Measurements from ENCODE around the gene NELFE. TPM values are rescaled to one million over a fixed set of nuclear protein-coding genes. Genes with fewer than 3 reads are reported as not detected.

Gene NELFE, protein sequence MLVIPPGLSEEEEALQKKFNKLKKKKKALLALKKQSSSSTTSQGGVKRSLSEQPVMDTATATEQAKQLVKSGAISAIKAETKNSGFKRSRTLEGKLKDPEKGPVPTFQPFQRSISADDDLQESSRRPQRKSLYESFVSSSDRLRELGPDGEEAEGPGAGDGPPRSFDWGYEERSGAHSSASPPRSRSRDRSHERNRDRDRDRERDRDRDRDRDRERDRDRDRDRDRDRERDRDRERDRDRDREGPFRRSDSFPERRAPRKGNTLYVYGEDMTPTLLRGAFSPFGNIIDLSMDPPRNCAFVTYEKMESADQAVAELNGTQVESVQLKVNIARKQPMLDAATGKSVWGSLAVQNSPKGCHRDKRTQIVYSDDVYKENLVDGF
- total RNA-seq: 78.7 and 86.4 TPM in 2 replicates

GRCh38 chr6:31958741-31959739, at the start of gene NELFE, which contains the start of gene SKIC2:
Gene NELFE (minus strand): TSS chr6:31958971. CDS start chr6:31958446, 525 bp downstream.
Gene SKIC2 (plus strand): TSS chr6:31959175. CDS start chr6:31959193, 18 bp downstream.

DNA sequence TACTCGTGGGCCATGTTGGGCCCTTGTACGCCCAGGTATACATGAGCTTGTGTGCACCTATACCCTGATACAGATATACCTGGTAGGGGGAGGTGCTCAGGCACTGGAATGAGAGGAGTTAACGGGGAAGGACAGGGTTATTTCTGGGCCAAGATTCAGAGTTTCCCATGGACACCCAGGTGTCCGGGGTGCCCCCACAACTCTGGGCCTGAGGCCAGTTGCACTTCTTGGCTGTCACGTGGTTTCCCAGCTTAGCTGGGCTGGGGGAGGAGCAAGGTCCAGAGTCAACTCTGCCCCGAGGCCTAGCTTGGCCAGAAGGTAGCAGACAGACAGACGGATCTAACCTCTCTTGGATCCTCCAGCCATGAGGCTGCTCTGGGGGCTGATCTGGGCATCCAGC, 23.0 kb upstream of the NELFE start, which contains the start of gene C4A:
Gene C4A (plus strand): TSS at position 314 of the 400 bp plus-strand sequence. CDS start 51 bp downstream, at position 365.

DNA sequence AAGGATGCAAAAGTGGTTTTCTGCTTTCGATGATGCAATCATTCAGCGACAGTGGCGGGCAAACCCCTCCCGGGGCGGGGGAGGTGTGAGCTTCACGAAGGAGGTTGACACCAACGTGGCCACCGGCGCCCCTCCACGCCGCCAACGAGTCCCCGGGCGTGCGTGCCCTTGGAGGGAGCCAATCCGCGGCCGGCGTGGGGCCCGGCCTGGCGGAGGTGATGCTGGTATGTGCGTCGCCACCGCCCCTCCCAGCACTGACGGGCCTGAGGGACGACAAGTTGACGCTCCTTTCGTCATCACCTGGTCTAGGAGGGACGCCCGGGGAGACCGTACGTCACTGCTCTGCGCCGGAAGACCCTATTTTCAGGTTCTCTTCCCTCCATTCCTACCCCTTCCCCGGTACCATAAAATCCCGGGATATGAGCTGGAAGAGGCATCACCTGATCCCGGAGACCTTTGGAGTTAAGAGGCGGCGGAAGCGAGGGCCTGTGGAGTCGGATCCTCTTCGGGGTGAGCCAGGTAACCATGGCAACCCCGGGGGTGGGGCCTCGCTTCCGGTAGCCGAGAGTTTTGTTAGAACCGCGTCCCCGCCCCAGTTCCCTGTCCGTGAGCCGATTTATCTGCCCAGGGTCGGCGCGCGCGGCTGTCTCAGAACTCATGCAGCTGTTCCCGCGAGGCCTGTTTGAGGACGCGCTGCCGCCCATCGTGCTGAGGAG, 13.4 kb upstream of the NELFE start, which contains the start of gene DXO:
Gene DXO (minus strand): TSS at position 146 of the 716 bp plus-strand sequence. CDS start 463 bp downstream, outside the sequence.

GRCh38 chr6:31945507-31946369, 13.0 kb downstream of the NELFE start, which contains the start of gene CFB:
Gene CFB (plus strand): TSS chr6:31946095. CDS start chr6:31946222, 127 bp downstream.

DNA sequence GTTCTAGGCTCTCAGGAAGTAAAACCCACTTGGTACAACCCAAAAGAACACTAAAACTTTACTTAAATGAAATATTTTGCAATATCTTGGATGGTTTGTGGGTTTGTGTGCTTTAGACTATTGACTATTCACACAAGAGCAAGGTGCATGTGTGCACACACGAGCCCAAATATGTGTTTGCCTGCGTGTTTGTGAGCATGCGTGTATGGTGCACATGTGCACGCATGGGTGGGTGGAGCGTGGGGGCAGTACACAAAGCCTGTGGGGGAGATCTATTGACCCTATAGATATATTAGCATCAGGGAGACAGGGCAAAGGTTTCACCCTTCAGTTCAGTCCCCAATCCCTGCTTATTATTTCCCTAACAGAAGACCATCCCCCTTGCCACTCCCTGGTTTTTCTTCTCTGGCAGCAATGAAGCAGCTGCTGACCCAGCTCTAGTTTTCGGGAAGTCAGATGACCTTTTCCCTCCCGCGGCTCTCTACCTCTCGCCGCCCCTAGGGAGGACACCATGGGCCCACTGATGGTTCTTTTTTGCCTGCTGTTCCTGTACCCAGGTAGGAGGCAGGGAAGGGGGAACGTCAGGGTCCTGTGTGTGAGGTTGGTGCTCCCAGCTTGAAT, 31.4 kb downstream of the NELFE start, which contains the start of gene C2:
Gene C2 (plus strand): TSS at position 476 of the 621 bp plus-strand sequence. CDS start 36 bp downstream, at position 512.

Other genes with a start within 250 kb of the NELFE start
- not detected in 2 replicates for gene LY6G6D, start 243.6 kb downstream of the NELFE start, total RNA-seq
- not detected in 2 replicates for gene LY6G6C, start 237.2 kb downstream of the NELFE start, total RNA-seq
- not detected in 2 replicates for gene MPIG6B, start 235.6 kb downstream of the NELFE start, total RNA-seq
- gene DDAH2, start 229.7 kb downstream of the NELFE start, total RNA-seq: 66.1 and 86.1 TPM in 2 replicates
- gene CLIC1, start 222.4 kb downstream of the NELFE start, total RNA-seq: 417 and 463 TPM in 2 replicates
- gene MSH5, start 219.0 kb downstream of the NELFE start, total RNA-seq: 3.8 and 6.6 TPM in 2 replicates
- gene SAPCD1, start 196.3 kb downstream of the NELFE start, total RNA-seq: 0.78 and 0.79 TPM in 2 replicates
- gene VWA7, start 181.6 kb downstream of the NELFE start, total RNA-seq: 0.26 and 0.46 TPM in 2 replicates
- 50.8 and 109 TPM in 2 replicates for gene VARS1, start 163.2 kb downstream of the NELFE start, total RNA-seq
- gene LSM2, start 152.0 kb downstream of the NELFE start, total RNA-seq: 16.7 and 16.9 TPM in 2 replicates
- gene HSPA1L, start 143.7 kb downstream of the NELFE start, total RNA-seq: 1.9 and 2.2 TPM in 2 replicates
- 133 and 166 TPM in 2 replicates for gene HSPA1A, start 143.4 kb downstream of the NELFE start, total RNA-seq
- 113 and 154 TPM in 2 replicates for gene HSPA1B, start 131.2 kb downstream of the NELFE start, total RNA-seq
- gene NEU1, start 96.2 kb downstream of the NELFE start, total RNA-seq: 75.7 and 102 TPM in 2 replicates
- 0.20 TPM in 1 of 2 replicates, not detected in the other for gene SLC44A4, start 80.0 kb downstream of the NELFE start, total RNA-seq
- 57.3 and 69.7 TPM in 2 replicates for gene EHMT2, start 61.3 kb downstream of the NELFE start, total RNA-seq
- gene ZBTB12, start 56.9 kb downstream of the NELFE start, total RNA-seq: 7.6 and 9.8 TPM in 2 replicates
- gene C2, start 31.3 kb downstream of the NELFE start, total RNA-seq: 1.7 and 4.7 TPM in 2 replicates
- 49.7 and 81.0 TPM in 2 replicates for gene CFB, start 12.9 kb downstream of the NELFE start, total RNA-seq
- gene SKIC2, start 204 bp upstream of the NELFE start, total RNA-seq: 66.7 and 73.4 TPM in 2 replicates
- gene DXO, start 13.2 kb upstream of the NELFE start, total RNA-seq: 10.8 and 15.1 TPM in 2 replicates
- 9.4 and 12.3 TPM in 2 replicates for gene C4A, start 23.1 kb upstream of the NELFE start, total RNA-seq
- gene C4B, start 55.8 kb upstream of the NELFE start, total RNA-seq: 8.4 and 12.6 TPM in 2 replicates
- gene CYP21A2, start 79.4 kb upstream of the NELFE start, total RNA-seq: 0.20 and 0.26 TPM in 2 replicates
- 9.8 and 66.7 TPM in 2 replicates for gene TNXB, start 150.4 kb upstream of the NELFE start, total RNA-seq
- gene ATF6B, start 169.3 kb upstream of the NELFE start, total RNA-seq: 23.8 and 27.5 TPM in 2 replicates
- gene FKBPL, start 171.3 kb upstream of the NELFE start, total RNA-seq: 3.0 and 3.5 TPM in 2 replicates
- gene PRRT1, start 193.0 kb upstream of the NELFE start, total RNA-seq: 0.36 and 0.39 TPM in 2 replicates
- gene PPT2, start 195.2 kb upstream of the NELFE start, total RNA-seq: 62.9 and 78.8 TPM in 2 replicates
- 1.4 and 1.5 TPM in 2 replicates for gene EGFL8, start 205.6 kb upstream of the NELFE start, total RNA-seq
- 37.7 and 39.3 TPM in 2 replicates for gene AGPAT1, start 217.1 kb upstream of the NELFE start, total RNA-seq
- gene RNF5, start 219.4 kb upstream of the NELFE start, total RNA-seq: 20.5 and 26.7 TPM in 2 replicates
- gene AGER, start 225.3 kb upstream of the NELFE start, total RNA-seq: 0.30 and 0.33 TPM in 2 replicates
- gene PBX2, start 231.2 kb upstream of the NELFE start, total RNA-seq: 38.8 and 45.9 TPM in 2 replicates
- gene GPSM3, start 233.7 kb upstream of the NELFE start, total RNA-seq: 1.5 and 1.7 TPM in 2 replicates